HG03460 (cell line): ENCODE results near the gene APBA3.
A peak's percentile ranks its signal among the peaks of the same experiment; 100 is the strongest.
"Not testable (repeated sequence)": the region's sequence is repeated elsewhere in the genome, so short reads cannot be mapped to it uniquely, and the experiment has no call there.

ENCODE experiments used
- ATAC-seq: cut with Tn5 transposase; IDR thresholded peaks from one replicate; pipeline ENCODE4 v1.9.1; 2021; ENCODE audit not compliant: unreplicated experiment

The APBA3 gene

GRCh38 chr19:3771906-3772455 lies 10.5 kb upstream of the APBA3 start, which contains the start of gene RAX2:
TSS of gene RAX2 (minus strand) at chr19:3772228. CDS start at chr19:3771742, 486 bp downstream.
- ATAC-seq: no peak

DNA sequence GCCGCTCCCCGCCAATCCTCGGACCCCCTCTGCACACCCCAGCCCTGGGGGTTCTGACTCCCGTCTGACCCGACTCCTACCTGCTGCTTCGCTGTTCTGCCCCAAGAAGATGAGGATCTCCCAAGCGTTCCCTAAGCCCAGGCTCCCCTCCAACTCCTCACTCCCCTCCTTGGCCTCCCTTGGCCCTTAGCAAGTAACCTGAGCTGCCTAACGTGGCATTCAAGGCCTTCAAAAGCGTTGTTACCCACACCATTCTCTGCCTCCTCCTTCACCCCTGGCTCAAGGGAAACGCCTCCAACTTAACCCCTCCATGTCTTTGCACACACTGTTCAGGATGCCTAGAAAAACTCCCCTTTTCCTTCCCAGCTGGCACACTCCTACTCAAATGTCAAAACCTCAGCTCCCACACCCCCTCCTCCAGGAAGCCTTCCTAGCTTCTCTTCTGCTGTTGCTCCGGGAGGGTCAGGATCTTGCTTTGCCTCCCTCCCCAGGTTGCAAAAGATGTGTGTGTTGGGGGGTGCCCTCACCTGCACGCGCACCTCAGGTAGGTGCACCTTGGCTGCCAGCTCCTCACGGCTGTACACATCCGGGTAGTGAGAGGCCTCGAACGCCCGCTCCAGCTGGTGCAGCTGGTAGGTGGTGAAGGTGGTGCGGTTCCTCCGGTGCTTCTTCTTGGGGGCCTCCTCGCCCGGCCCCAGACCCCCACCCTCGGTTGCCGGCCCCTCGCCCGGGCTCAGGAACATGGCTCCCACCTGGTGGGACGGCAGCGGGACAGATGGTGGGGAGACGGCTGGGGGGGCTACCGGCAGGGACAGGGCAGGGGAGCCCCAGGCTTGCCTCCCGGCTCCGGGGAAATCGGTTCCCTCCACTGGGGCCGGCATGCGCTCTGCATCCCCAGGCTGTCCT lies 9.8 kb upstream of the APBA3 start:
- no peak for ATAC-seq

GRCh38 chr19:3770136-3770999 lies 8.9 kb upstream of the APBA3 start:
- ATAC-seq: no peak

DNA sequence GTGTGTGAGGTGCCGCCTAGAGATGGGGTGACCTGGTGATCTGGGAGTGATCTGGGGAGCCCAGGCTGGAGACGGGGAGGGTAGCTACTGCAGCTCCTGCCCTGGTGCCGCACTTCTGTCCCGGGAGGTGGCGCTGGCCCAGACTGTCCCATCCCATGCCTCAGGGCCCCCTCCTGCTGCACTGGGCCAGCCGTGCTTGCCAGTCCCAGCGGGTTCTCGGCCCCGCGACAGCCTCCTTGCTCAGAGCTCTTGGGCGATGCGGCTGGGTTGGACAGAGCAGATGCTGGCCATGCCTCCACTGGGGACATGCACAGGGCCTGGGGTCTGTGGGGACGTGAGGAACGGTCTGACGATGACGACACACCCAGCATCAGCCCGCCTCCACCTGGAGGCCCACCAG lies 8.0 kb upstream of the APBA3 start:
- no peak for ATAC-seq

- ATAC-seq: no peak
Measured at GRCh38 chr19:3768748-3769099, 7.2 kb upstream of the APBA3 start.

GRCh38 chr19:3768015-3768747 lies 6.7 kb upstream of the APBA3 start:
- ATAC-seq: no peak

DNA sequence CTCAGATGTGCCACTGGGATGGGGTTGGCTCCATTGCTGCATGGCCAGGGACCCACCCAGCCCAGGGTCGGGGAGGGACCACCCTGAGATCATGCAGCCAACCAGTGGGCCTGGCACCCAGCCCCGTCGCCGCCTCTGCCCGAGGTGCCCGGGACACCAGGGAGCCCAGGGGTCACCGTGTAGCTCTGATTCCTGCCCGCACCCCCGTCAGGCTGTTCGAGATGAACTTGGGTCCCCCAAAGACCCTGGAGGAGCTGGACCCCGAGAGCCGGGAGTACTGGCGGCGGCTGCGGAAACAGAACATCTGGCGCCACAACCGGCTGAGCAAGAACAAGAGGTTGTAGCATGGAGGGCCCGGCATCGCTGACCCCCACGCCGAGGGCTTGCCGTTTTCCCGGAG lies 5.6 kb upstream of the APBA3 start:
- ATAC-seq: no peak

- no peak for ATAC-seq
Measured at GRCh38 chr19:3766520-3766919, 5.0 kb upstream of the APBA3 start.

DNA sequence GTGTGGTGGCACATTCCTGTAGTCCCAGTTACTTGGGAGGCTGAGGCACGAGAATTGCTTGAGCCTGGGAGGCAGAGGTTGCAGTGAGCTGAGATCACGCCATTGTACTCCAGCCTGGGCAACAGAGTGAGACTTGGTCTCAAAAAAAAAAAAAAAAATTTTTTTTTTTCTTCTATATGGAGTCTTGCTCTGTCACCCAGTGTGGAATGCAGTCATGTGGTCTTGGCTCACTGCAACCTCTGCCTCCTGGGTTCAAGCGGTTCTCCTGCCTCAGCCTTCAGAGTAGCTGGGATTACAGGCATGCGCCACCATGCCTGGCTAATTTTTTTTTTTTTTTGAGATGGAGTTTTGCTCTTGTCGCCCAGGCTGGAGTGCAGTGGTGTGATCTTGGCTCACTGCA lies 4.3 kb upstream of the APBA3 start:
- not testable (repeated sequence) for ATAC-seq

- no peak for ATAC-seq
Measured at GRCh38 chr19:3765121-3765520, 3.6 kb upstream of the APBA3 start.

- peak; percentile 60 for ATAC-seq
Measured at GRCh38 chr19:3762501-3763459, 1.3 kb upstream of the APBA3 start, which contains the start of gene MRPL54. TSS of gene MRPL54 (plus strand) at chr19:3762682. CDS start at chr19:3762701, 19 bp downstream.

GRCh38 chr19:3762130-3762473 lies 610 bp upstream of the APBA3 start:
- no peak for ATAC-seq

- ATAC-seq: no peak
Measured at GRCh38 chr19:3760871-3761361, 576 bp downstream of the APBA3 start.

GRCh38 chr19:3759482-3760254 lies 1.8 kb downstream of the APBA3 start:
- ATAC-seq: no peak

DNA sequence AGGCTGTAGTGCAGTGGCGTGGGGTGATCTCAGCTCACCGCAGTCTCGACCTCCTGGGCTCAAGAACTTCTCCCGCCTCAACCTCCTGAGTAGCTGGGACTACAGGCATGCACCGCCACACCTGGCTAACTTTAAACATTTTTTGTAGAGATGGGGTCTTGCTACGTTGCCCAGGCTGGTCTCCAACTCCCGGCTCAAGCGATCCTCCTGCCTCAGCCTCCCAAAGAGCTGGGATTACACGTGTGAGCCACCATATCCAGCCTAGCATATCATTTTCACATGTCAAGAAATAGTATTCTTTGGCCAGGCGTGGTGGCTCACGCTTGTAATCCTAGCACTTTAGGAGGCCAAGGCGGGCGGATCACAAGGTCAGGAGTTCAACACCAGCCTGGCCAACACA lies 3.2 kb downstream of the APBA3 start:
- ATAC-seq: not testable (repeated sequence)

GRCh38 chr19:3757705-3758104 lies 3.8 kb downstream of the APBA3 start:
- not testable (repeated sequence) for ATAC-seq

- no peak for ATAC-seq
Measured at GRCh38 chr19:3753631-3754410, 7.7 kb downstream of the APBA3 start.

- no peak for ATAC-seq
Measured at GRCh38 chr19:3752492-3752891, 9.0 kb downstream of the APBA3 start.
